Measurements from ENCODE around the gene MYH11. TPM values are rescaled to one million over a fixed set of nuclear protein-coding genes. Genes with fewer than 3 reads are reported as not detected.

The MYH11 gene
- total and polyA plus RNA-seq, 7 donors, result 6.1 to 26.4 (median 14.1) TPM

DNA sequence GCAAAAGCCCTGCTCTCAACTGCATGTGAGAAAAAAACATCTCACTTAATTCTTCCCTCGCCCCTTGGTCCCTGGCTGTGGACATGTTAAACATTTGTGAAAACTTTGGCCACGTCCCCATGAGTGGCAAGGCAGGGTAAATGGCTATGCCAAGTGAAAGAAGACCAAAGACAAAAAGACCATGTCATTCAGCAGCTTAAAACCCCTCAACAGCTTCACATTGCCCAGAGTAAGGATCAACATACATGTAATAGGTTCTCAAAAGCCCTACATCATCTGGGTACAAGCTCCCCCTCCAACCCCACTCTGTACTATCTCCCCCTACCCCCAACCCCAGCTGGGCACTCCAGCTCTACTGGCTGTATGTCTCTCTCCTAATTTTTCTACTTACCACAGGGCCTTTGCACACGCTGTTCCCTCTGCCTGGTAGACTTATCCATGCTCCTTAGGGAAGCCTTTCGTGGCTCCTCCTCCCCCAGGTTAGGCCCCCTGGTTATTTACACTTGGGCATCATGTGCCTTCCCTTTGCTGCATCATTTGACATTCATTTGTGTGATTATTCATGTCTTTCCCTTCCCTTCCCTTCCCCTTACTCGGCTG lies 131.1 kb downstream of the MYH11 start:
- WGBS, 3 donors, result 94 to 99% (median 97%) methylated on average over 5 of the region's 5 CpGs
- H3K36me3 ChIP-seq (ENCODE audit: insufficient read depth in 1 of 2, low read depth in 1 of 2), result peaks cover 0 to 21% of the 10 kb centered on the region in 2 donors
- DNase-seq (no peak), ATAC-seq (no peak)
- no peaks in the 10 kb centered on the region for H3K9me3 ChIP-seq
- TF ChIP-seq, protein P1, sequence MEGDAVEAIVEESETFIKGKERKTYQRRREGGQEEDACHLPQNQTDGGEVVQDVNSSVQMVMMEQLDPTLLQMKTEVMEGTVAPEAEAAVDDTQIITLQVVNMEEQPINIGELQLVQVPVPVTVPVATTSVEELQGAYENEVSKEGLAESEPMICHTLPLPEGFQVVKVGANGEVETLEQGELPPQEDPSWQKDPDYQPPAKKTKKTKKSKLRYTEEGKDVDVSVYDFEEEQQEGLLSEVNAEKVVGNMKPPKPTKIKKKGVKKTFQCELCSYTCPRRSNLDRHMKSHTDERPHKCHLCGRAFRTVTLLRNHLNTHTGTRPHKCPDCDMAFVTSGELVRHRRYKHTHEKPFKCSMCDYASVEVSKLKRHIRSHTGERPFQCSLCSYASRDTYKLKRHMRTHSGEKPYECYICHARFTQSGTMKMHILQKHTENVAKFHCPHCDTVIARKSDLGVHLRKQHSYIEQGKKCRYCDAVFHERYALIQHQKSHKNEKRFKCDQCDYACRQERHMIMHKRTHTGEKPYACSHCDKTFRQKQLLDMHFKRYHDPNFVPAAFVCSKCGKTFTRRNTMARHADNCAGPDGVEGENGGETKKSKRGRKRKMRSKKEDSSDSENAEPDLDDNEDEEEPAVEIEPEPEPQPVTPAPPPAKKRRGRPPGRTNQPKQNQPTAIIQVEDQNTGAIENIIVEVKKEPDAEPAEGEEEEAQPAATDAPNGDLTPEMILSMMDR (IDR thresholded peaks at IDR 0.05), result no peak
- H3K27ac ChIP-seq, result no peak overlapping the region
- no peaks in the 10 kb centered on the region for H3K4me1 ChIP-seq
- intact Hi-C loops (cut with DNase I), result no loop called here
- H3K4me3 ChIP-seq, result no peak overlapping the region
- H3K27me3 ChIP-seq (ENCODE audit: insufficient read depth in 3 of 3, low read length in 2 of 3), result no peaks in the 10 kb centered on the region

DNA sequence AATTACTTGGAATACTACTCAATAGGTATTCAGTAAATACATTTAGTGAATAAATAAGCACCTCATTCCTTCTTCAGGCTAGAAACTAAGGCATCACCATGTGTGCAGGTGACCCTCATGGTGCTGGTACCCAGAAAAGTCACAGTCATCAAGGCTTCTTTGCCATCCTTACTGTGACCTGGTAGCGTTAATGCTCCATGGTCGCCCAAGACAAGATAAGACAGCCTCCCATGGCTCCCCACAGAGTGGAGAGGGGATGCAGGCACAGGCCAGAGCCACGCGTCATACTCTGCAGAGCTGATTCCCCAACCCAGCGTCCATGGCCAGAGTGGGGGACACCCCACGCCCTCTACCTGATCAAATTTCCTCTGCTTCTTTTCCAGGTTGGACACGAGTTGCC lies 133.0 kb downstream of the MYH11 start:
- DNase-seq (no peak), ATAC-seq (no peak)
- intact Hi-C loops (cut with DNase I), result no loop called here
- TF ChIP-seq, protein P1 (IDR thresholded peaks at IDR 0.05), result no peak
- no peaks in the 10 kb centered on the region for H3K9me3 ChIP-seq
- peaks cover 0 to 29% of the 10 kb centered on the region in 2 donors for H3K36me3 ChIP-seq (ENCODE audit: insufficient read depth in 1 of 2, low read depth in 1 of 2)
- H3K4me1 ChIP-seq, result no peaks in the 10 kb centered on the region
- no peak overlapping the region for H3K27ac ChIP-seq
- 91 to 94% (median 93%) methylated on average over 7 of the region's 7 CpGs for WGBS, 3 donors
- no peak overlapping the region for H3K4me3 ChIP-seq
- no peaks in the 10 kb centered on the region for H3K27me3 ChIP-seq (ENCODE audit: insufficient read depth in 3 of 3, low read length in 2 of 3)

DNA sequence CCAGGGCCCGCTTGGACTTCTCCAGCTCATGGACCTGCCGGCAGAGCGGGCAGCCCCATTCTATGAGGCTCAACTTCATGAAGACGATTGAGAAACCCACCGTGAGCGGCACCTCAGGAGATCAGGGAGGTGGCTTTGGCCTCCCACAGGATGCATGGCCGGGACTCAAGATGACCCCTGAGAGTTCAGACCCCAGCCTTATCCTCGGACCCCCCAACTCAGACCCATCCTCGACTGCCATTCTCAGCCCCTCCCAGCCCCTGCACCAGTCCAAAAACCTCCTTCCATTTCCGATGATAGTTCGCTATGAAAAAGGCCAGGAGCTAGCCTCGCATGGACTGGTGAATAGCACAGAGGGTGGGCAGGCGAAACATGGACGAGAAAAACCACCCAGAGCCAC lies 135.8 kb downstream of the MYH11 start:
- Histone ChIP-seq H3K27me3 (ENCODE audit: insufficient read depth in 3 of 3, low read length in 2 of 3) (no peaks in the 10 kb centered on the region), H3K4me3 (no peak overlapping the region), H3K27ac (no peak overlapping the region), H3K36me3 (ENCODE audit: insufficient read depth in 1 of 2, low read depth in 1 of 2) (peaks cover 0 to 51% of the 10 kb centered on the region in 2 donors), H3K4me1 (no peaks in the 10 kb centered on the region), H3K9me3 (no peaks in the 10 kb centered on the region)
- ATAC-seq (no peak), DNase-seq (no peak)
- intact Hi-C loops (cut with DNase I), result no loop called here
- TF ChIP-seq, protein P1 (IDR thresholded peaks at IDR 0.05), result no peak
- 94 to 96% (median 95%) methylated on average over 14 of the region's 14 CpGs for WGBS, 3 donors

DNA sequence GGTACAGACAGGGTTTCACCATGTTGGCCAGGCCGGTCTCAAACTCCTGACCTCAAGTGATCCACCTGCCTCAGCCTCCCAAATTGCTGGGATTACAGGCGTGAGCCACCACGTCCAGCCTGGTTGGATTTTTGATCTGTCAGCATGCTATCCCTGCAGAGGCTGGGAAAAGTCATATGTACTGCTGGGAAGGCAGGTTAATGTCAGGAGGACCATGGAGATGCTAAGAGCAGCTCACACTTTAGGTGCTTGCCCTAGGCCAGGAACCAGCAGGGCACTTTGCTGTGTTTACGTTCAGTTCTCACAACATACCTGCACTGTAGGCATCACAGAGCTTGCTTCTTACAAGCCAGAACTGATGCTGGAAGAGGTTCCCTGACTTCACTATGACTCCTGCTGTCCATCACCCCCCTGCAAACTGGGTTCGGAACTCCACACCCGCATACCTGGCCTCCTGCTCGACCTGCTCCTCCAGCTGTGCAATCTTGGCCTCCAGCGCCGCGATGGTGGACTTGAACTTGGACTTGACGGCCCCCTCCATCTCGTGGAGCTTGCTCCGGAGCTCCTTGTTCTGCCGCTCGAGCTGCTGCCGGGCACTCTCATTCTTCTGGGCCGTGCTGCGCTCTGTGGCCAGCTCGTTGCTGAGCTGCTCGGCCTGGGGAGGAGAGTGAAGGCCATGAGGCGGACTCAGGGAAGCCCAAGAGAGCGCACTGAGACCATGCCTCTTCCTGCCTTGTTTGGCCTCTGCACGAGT lies 140.0 kb downstream of the MYH11 start:
- ATAC-seq (no peak), DNase-seq (no peak)
- intact Hi-C loops (cut with DNase I), result no loop called here
- WGBS, 3 donors, result 93 to 94% (median 94%) methylated on average over 23 of the region's 23 CpGs
- Histone ChIP-seq H3K36me3 (ENCODE audit: insufficient read depth in 1 of 2, low read depth in 1 of 2) (peaks cover 0 to 33% of the 10 kb centered on the region in 2 donors), H3K9me3 (no peaks in the 10 kb centered on the region), H3K4me1 (no peaks in the 10 kb centered on the region), H3K4me3 (no peak overlapping the region), H3K27me3 (ENCODE audit: insufficient read depth in 3 of 3, low read length in 2 of 3) (no peaks in the 10 kb centered on the region), H3K27ac (no peak overlapping the region)
- TF ChIP-seq, protein P1 (IDR thresholded peaks at IDR 0.05), result no peak

All from psoas muscle (tissue), 8 donors.